Kidney (tissue), 14 donors: Measurements from ENCODE around the gene CLEC5A. TPM values are rescaled to one million over a fixed set of nuclear protein-coding genes. Genes with fewer than 3 reads are reported as not detected.

Experiments used
- DNase-seq, 5 donors: peaks; one replicate each; pipeline ENCODE4 v3.0.0-alpha.2; 2013 to 2020
- FAIRE-seq: peaks from 2 replicates; lab custom pipeline; 2012; peaks lifted over from hg19 to GRCh38; lab: Jason Lieb, UNC
- H3K27ac ChIP-seq, 2 donors: one replicate each; pipeline ENCODE4 v1.7.0; 2013; ENCODE audit warnings: low read depth in 2 of 2, low read length in 2 of 2, inconsistent platforms in 1 of 2
- H3K27me3 ChIP-seq: one replicate; pipeline ENCODE4 v1.7.1; 2013; ENCODE audit warnings: low read length, inconsistent platforms; ENCODE audit not compliant: control insufficient read depth, insufficient read depth
- H3K36me3 ChIP-seq, 3 donors: one replicate each; pipeline versions ENCODE4 v1.7.0 to v1.7.1; 2013; ENCODE audit warnings: low read length in 3 of 3, control low read depth in 1 of 3, inconsistent platforms in 1 of 3; ENCODE audit not compliant: insufficient read depth in 3 of 3, control insufficient read depth in 2 of 3
- H3K4me1 ChIP-seq, 3 donors: one replicate each; pipeline versions ENCODE4 v1.7.0 to v1.7.1; 2013; ENCODE audit warnings: low read length in 3 of 3, inconsistent platforms in 1 of 3, low read depth in 1 of 3; ENCODE audit not compliant: control insufficient read depth in 2 of 3, insufficient read depth in 2 of 3
- H3K4me3 ChIP-seq, 3 donors: one replicate each; pipeline versions ENCODE4 v1.7.0 to v1.8.1; 2013; ENCODE audit warnings: low read length in 3 of 3, control low read depth in 1 of 3, inconsistent platforms in 1 of 3
- H3K9ac ChIP-seq, 3 donors: one replicate each; pipeline versions ENCODE4 v1.7.0 to v1.7.1; 2013; ENCODE audit warnings: low read length in 3 of 3, control low read depth in 1 of 3, inconsistent platforms in 1 of 3
- H3K9me3 ChIP-seq, 3 donors: one replicate each; pipeline versions ENCODE4 v1.7.0 to v1.7.1; 2013; ENCODE audit warnings: low read length in 3 of 3, control low read depth in 1 of 3, inconsistent platforms in 1 of 3; ENCODE audit not compliant: control insufficient read depth in 2 of 3, insufficient read depth in 1 of 3
- CTCF ChIP-seq: IDR thresholded peaks from 3 replicates; pipeline ENCODE4 v1.5.1; 2012; ENCODE audit warnings: mild to moderate bottlenecking, moderate library complexity, borderline replicate concordance; ENCODE audit not compliant: insufficient read depth; ENCODE audit errors: extremely low read depth
- intact Hi-C: fragments of 100-400 bp; cut with DNase I; formaldehyde crosslinking; loops from one replicate; pipeline ENCODE4 v1.11.1; 2022
- polyA plus RNA-seq: library from polyadenylated mRNA; stranded (reverse); fragments of 350-450 nt; fragmentation: Illumina TruSeq; extraction: RNeasy Lipid Tissue Mini Kit (QIAGEN cat#74804); gene quantifications from one replicate; pipeline ENCODE4 v1.2.3, GENCODE V29; 2014; ENCODE audit warnings: low read depth, low replicate concordance; ENCODE audit not compliant: insufficient read depth
- total RNA-seq: library from RNA; stranded (reverse); fragmentation: NEBNext Ultra II Directional; extraction: Animal tissue kit (Norgen Biotek cat#: 25700); gene quantifications from one replicate; pipeline ENCODE4 v1.2.1, GENCODE V29; 2021
- donor health status: control.
- donor health status: control.
- donor health status: control.
- donor health status: control.
- donor health status: control.
- donor health status: DM: yes; HTN: yes; CAD: no.
- donor health status: Normal renal cell carcinoma (clear cell type).

CLEC5A gene
- total and polyA plus RNA-seq, 2 donors from 2014 or later: 2.9 TPM; not detected in 1

GRCh38 chr7:141930211-141930610 is 16.6 kb downstream of the CLEC5A start:
- Histone ChIP-seq H3K36me3 (no peaks in the 10 kb centered on the region), H3K4me3 (no peak overlapping the region), H3K4me1 (no peaks in the 10 kb centered on the region), H3K9ac (no peak overlapping the region), H3K27ac (no peak overlapping the region), H3K27me3 (no peaks in the 10 kb centered on the region), H3K9me3 (no peaks in the 10 kb centered on the region)
- TF ChIP-seq CTCF: no peak
- no peak for DNase-seq
- no peak for FAIRE-seq
- intact Hi-C loops: no loop called here

GRCh38 chr7:141928845-141929195 is 18.0 kb downstream of the CLEC5A start:
- no peak overlapping the region for H3K4me3 ChIP-seq
- no peaks in the 10 kb centered on the region for H3K36me3 ChIP-seq
- intact Hi-C loops: no loop called here
- FAIRE-seq (no peak), DNase-seq (no peak)
- H3K27ac ChIP-seq: no peak overlapping the region
- H3K4me1 ChIP-seq: no peaks in the 10 kb centered on the region
- no peak overlapping the region for H3K9ac ChIP-seq
- no peaks in the 10 kb centered on the region for H3K27me3 ChIP-seq
- no peaks in the 10 kb centered on the region for H3K9me3 ChIP-seq
- no peak for TF ChIP-seq CTCF

GRCh38 chr7:141928146-141928844 is 18.5 kb downstream of the CLEC5A start:
- no peaks in the 10 kb centered on the region for H3K4me1 ChIP-seq
- H3K9me3 ChIP-seq: no peaks in the 10 kb centered on the region
- intact Hi-C loops: no loop called here
- FAIRE-seq: no peak
- no peaks in the 10 kb centered on the region for H3K27me3 ChIP-seq
- TF ChIP-seq CTCF: no peak
- no peaks in the 10 kb centered on the region for H3K36me3 ChIP-seq
- no peak overlapping the region for H3K9ac ChIP-seq
- DNase-seq: no peak
- H3K4me3 ChIP-seq: no peak overlapping the region
- no peak overlapping the region for H3K27ac ChIP-seq

- no peak for TF ChIP-seq CTCF
- DNase-seq (no peak), FAIRE-seq (no peak)
- Histone ChIP-seq H3K4me1 (no peaks in the 10 kb centered on the region), H3K4me3 (no peak overlapping the region), H3K27me3 (no peaks in the 10 kb centered on the region), H3K27ac (no peak overlapping the region), H3K36me3 (no peaks in the 10 kb centered on the region), H3K9ac (no peak overlapping the region), H3K9me3 (no peaks in the 10 kb centered on the region)
- intact Hi-C loops: no loop called here
These were observed 26.5 kb downstream of the CLEC5A start for GRCh38 chr7:141920281-141920680.
